Measurements from ENCODE around the gene FAM200C.

Gene FAM200C

GRCh38 chr5:160434022-160434531 lies 34.2 kb upstream of the FAM200C start:
- TF ChIP-seq ZNF274 (IDR thresholded peaks at IDR 0.05; ENCODE audit: low read depth, low read length): no peak
- no peak for TF ChIP-seq YY1 (IDR thresholded peaks at IDR 0.05; ENCODE audit: insufficient read depth, insufficient read length)
- no peak for TF ChIP-seq SUZ12 (IDR thresholded peaks at IDR 0.05; ENCODE audit: extremely low read depth, insufficient read depth, insufficient read length)
- Histone ChIP-seq H3K36me3 (ENCODE audit: insufficient read depth, insufficient read length, low read length) (peaks cover 5% of the 10 kb centered on the region), H3K27me3 (ENCODE audit: insufficient read depth, insufficient read length) (no peaks in the 10 kb centered on the region), H3K9me3 (ENCODE audit: insufficient read depth, low read length) (no peaks in the 10 kb centered on the region), H3K4me3 (ENCODE audit: insufficient read length, low read depth) (no peak overlapping the region), H3K4me1 (ENCODE audit: insufficient read depth, insufficient read length) (no peaks in the 10 kb centered on the region), H3K9ac (ENCODE audit: insufficient read length, low read depth) (no peak overlapping the region)
- DNase-seq (ENCODE audit: low read depth, low spot score): no peak

DNA sequence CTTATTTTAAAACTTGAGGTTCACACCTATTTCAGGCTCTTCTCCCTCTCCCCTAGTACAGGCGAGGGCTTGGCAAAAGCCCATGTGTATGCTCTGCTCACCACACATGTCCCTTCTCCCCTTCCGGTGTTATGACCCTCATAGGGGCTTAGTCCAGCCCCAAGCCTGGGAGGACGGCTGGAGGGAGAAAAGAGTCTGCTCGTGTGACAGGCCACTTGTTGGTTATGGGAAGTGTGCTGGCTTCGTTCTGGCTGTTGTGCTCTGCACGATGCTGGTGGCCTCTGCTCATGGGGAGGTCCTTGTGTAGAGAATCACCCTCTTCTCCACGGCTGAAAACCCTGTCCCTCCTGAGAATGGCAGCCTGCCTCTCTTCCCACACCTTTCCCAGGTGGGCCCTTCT lies 32.9 kb upstream of the FAM200C start:
- DNase-seq (ENCODE audit: low read depth, low spot score): no peak
- H3K36me3 ChIP-seq (ENCODE audit: insufficient read depth, insufficient read length, low read length): peaks cover 17% of the 10 kb centered on the region
- H3K27me3 ChIP-seq (ENCODE audit: insufficient read depth, insufficient read length): no peaks in the 10 kb centered on the region
- no peak overlapping the region for H3K4me3 ChIP-seq (ENCODE audit: insufficient read length, low read depth)
- no peaks in the 10 kb centered on the region for H3K4me1 ChIP-seq (ENCODE audit: insufficient read depth, insufficient read length)
- no peak overlapping the region for H3K9ac ChIP-seq (ENCODE audit: insufficient read length, low read depth)
- no peaks in the 10 kb centered on the region for H3K9me3 ChIP-seq (ENCODE audit: insufficient read depth, low read length)
- TF ChIP-seq YY1 (IDR thresholded peaks at IDR 0.05; ENCODE audit: insufficient read depth, insufficient read length) (no peak), SUZ12 (IDR thresholded peaks at IDR 0.05; ENCODE audit: extremely low read depth, insufficient read depth, insufficient read length) (no peak), ZNF274 (IDR thresholded peaks at IDR 0.05; ENCODE audit: low read depth, low read length) (no peak)

- Histone ChIP-seq H3K4me3 (ENCODE audit: insufficient read length, low read depth) (no peak overlapping the region), H3K27me3 (ENCODE audit: insufficient read depth, insufficient read length) (no peaks in the 10 kb centered on the region), H3K4me1 (ENCODE audit: insufficient read depth, insufficient read length) (no peaks in the 10 kb centered on the region), H3K9me3 (ENCODE audit: insufficient read depth, low read length) (no peaks in the 10 kb centered on the region), H3K36me3 (ENCODE audit: insufficient read depth, insufficient read length, low read length) (peaks cover 23% of the 10 kb centered on the region), H3K9ac (ENCODE audit: insufficient read length, low read depth) (no peak overlapping the region)
- TF ChIP-seq ZNF274 (IDR thresholded peaks at IDR 0.05; ENCODE audit: low read depth, low read length) (no peak), YY1 (IDR thresholded peaks at IDR 0.05; ENCODE audit: insufficient read depth, insufficient read length) (no peak), SUZ12 (IDR thresholded peaks at IDR 0.05; ENCODE audit: extremely low read depth, insufficient read depth, insufficient read length) (no peak)
- DNase-seq (ENCODE audit: low read depth, low spot score): no peak
Measured at GRCh38 chr5:160432196-160432595, 32.3 kb upstream of the FAM200C start.

DNA sequence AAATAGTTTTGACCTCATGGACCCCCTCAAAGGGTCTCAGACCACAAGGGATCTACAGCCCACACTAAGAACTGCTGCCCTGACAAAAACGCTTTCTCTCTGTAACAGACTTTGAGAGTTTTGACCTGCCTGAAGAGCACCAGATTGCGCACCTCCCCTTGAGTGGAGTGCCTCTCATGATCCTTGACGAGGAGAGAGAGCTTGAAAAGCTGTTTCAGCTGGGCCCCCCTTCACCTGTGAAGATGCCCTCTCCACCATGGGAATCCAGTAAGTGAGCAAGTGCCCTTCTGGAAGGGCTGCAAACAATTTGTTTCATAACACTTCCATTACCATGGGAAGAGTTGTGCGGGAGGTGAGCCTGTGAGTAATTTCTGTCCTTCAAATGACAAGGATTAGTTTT lies 27.8 kb upstream of the FAM200C start:
- no peak for DNase-seq (ENCODE audit: low read depth, low spot score)
- Histone ChIP-seq H3K4me3 (ENCODE audit: insufficient read length, low read depth) (no peak overlapping the region), H3K27me3 (ENCODE audit: insufficient read depth, insufficient read length) (no peaks in the 10 kb centered on the region), H3K4me1 (ENCODE audit: insufficient read depth, insufficient read length) (peaks cover 2% of the 10 kb centered on the region), H3K9ac (ENCODE audit: insufficient read length, low read depth) (no peak overlapping the region), H3K36me3 (ENCODE audit: insufficient read depth, insufficient read length, low read length) (peaks cover 58% of the 10 kb centered on the region), H3K9me3 (ENCODE audit: insufficient read depth, low read length) (no peaks in the 10 kb centered on the region)
- no peak for TF ChIP-seq SUZ12 (IDR thresholded peaks at IDR 0.05; ENCODE audit: extremely low read depth, insufficient read depth, insufficient read length)
- no peak for TF ChIP-seq YY1 (IDR thresholded peaks at IDR 0.05; ENCODE audit: insufficient read depth, insufficient read length)
- TF ChIP-seq ZNF274 (IDR thresholded peaks at IDR 0.05; ENCODE audit: low read depth, low read length): no peak

DNA sequence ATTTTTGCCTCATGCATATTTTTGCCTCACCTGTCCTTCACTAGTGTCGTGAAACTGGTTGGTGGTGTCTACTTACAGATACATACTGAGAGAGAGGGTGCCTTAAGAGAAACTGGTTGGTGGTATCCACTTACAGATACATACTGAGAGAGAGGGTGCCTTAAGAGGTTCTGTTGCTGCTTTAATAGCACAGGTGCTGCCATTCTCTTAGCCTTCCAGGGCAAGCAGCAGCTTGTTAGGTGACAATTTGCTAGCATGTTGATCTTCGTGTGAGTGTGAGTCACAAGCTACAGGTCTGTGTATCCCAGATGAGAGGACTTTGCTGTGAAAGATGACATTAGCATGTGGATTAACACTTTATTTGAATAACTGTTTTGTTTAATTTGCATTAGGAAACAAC lies 23.2 kb upstream of the FAM200C start:
- DNase-seq (ENCODE audit: low read depth, low spot score): no peak
- no peak overlapping the region for H3K9ac ChIP-seq (ENCODE audit: insufficient read length, low read depth)
- TF ChIP-seq SUZ12 (IDR thresholded peaks at IDR 0.05; ENCODE audit: extremely low read depth, insufficient read depth, insufficient read length) (no peak), ZNF274 (IDR thresholded peaks at IDR 0.05; ENCODE audit: low read depth, low read length) (no peak), YY1 (IDR thresholded peaks at IDR 0.05; ENCODE audit: insufficient read depth, insufficient read length) (no peak)
- peaks cover 2% of the 10 kb centered on the region for H3K4me1 ChIP-seq (ENCODE audit: insufficient read depth, insufficient read length)
- no peaks in the 10 kb centered on the region for H3K27me3 ChIP-seq (ENCODE audit: insufficient read depth, insufficient read length)
- H3K36me3 ChIP-seq (ENCODE audit: insufficient read depth, insufficient read length, low read length): peaks cover 44% of the 10 kb centered on the region
- peak overlapping the region; percentile 68 for H3K4me3 ChIP-seq (ENCODE audit: insufficient read length, low read depth)
- H3K9me3 ChIP-seq (ENCODE audit: insufficient read depth, low read length): no peaks in the 10 kb centered on the region

DNA sequence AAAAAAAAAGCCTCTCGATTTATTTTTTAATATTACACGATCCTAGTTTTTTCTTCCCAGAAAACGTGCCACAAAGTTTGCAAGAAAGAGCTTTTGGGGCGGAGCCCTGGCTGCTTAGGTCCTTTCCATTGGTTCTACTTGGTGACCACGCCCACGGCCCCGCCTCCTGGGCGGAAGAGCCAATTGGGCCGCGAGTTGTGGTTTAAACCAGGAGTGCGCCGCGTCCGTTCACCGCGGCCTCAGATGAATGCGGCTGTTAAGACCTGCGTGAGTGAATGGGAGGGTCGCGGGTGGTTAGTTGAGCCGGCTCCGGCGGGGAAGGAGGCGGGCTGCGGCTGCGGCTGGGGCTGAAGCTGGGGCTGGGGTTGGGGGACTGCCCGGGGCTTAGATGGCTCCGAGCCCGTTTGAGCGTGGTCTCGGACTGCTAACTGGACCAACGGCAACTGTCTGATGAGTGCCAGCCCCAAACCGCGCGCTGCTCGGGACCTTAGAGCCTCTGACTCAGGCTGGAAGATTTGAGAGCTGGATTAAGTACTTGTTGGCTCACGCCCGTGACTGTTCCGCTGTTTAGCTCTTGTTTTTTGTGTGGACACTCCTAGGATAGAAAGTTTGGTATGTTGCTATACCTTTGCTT lies 21.9 kb upstream of the FAM200C start, which contains the start of gene PTTG1:
Gene PTTG1, plus strand, starts transcription at position 231 of the 634 bp plus-strand sequence. CDS start 458 bp downstream, outside the sequence.
- Histone ChIP-seq H3K27me3 (ENCODE audit: insufficient read depth, insufficient read length) (no peaks in the 10 kb centered on the region), H3K9ac (ENCODE audit: insufficient read length, low read depth) (peak within 1 kb of the TSS; percentile 79), H3K9me3 (ENCODE audit: insufficient read depth, low read length) (no peaks in the 10 kb centered on the region), H3K4me3 (ENCODE audit: insufficient read length, low read depth) (peak within 1 kb of the TSS; percentile 68), H3K4me1 (ENCODE audit: insufficient read depth, insufficient read length) (peaks cover 5% of the 10 kb centered on the region), H3K36me3 (ENCODE audit: insufficient read depth, insufficient read length, low read length) (peaks cover 37% of the 10 kb centered on the region)
- peak; percentile 95 for DNase-seq (ENCODE audit: low read depth, low spot score)
- TF ChIP-seq YY1 (IDR thresholded peaks at IDR 0.05; ENCODE audit: insufficient read depth, insufficient read length): no peak

DNA sequence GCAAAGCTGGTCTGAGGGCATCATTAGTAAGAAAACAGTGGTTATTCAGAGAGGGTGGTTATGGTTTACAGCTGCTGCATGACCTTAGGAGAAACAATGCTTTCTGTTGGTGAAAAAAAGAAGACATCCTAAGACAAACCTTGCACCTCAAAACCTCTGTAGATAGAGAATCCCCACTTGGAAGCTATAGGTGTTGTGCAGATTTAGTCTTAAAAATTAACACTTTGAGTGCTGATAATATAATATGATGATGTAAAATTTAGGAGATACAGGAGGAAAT lies 20.4 kb upstream of the FAM200C start:
- DNase-seq (ENCODE audit: low read depth, low spot score): no peak
- Histone ChIP-seq H3K9ac (ENCODE audit: insufficient read length, low read depth) (no peak overlapping the region), H3K4me3 (ENCODE audit: insufficient read length, low read depth) (no peak overlapping the region)

More for the DNA sequence above, 20.4 kb upstream of the FAM200C start:
- Histone ChIP-seq H3K36me3 (ENCODE audit: insufficient read depth, insufficient read length, low read length) (peaks cover 29% of the 10 kb centered on the region), H3K4me1 (ENCODE audit: insufficient read depth, insufficient read length) (peaks cover 5% of the 10 kb centered on the region), H3K9me3 (ENCODE audit: insufficient read depth, low read length) (no peaks in the 10 kb centered on the region), H3K27me3 (ENCODE audit: insufficient read depth, insufficient read length) (no peaks in the 10 kb centered on the region)
- no peak for TF ChIP-seq ZNF274 (IDR thresholded peaks at IDR 0.05; ENCODE audit: low read depth, low read length)
- no peak for TF ChIP-seq SUZ12 (IDR thresholded peaks at IDR 0.05; ENCODE audit: extremely low read depth, insufficient read depth, insufficient read length)
- TF ChIP-seq YY1 (IDR thresholded peaks at IDR 0.05; ENCODE audit: insufficient read depth, insufficient read length): no peak

All from NT2/D1 (cell line).